Rectal smooth muscle tissue (tissue), 1 donor: ENCODE data around the gene GORASP2.

Experiments used
- H3K27ac ChIP-seq: one replicate; pipeline ENCODE4 v1.7.0; 2013; ENCODE audit warnings: low read depth, low read length, inconsistent platforms
- H3K27me3 ChIP-seq: one replicate; pipeline ENCODE4 v1.7.0; 2013; ENCODE audit warnings: low read length; ENCODE audit not compliant: control insufficient read depth, insufficient read depth
- H3K36me3 ChIP-seq: one replicate; pipeline ENCODE4 v1.7.0; 2013; ENCODE audit warnings: low read length; ENCODE audit not compliant: control insufficient read depth, insufficient read depth
- H3K4me1 ChIP-seq: one replicate; pipeline ENCODE4 v1.7.0; 2013; ENCODE audit warnings: low read length; ENCODE audit not compliant: control insufficient read depth, insufficient read depth
- H3K4me3 ChIP-seq: one replicate; pipeline ENCODE4 v1.7.0; 2013; ENCODE audit warnings: low read length
- H3K9ac ChIP-seq: one replicate; pipeline ENCODE4 v1.7.0; 2013; ENCODE audit warnings: low read length

GORASP2 gene

DNA sequence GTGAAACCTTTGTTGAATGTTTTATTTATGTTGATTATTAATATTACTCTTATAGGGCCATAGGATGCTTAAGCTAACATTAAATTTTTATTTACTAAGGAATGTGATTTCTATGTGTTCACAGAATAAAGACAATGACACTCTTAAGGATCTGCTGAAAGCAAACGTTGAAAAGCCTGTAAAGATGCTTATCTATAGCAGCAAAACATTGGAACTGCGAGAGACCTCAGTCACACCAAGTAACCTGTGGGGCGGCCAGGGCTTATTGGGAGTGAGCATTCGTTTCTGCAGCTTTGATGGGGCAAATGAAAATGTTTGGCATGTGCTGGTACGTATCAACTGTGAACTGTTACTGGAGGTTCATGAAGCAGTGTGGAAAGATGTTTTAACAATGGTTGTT, 20.4 kb downstream of the GORASP2 start:
- Histone ChIP-seq H3K4me3 (no peak overlapping the region), H3K36me3 (peaks cover 19% of the 10 kb centered on the region), H3K27me3 (no peaks in the 10 kb centered on the region), H3K9ac (no peak overlapping the region), H3K4me1 (no peaks in the 10 kb centered on the region), H3K27ac (no peak overlapping the region)

DNA sequence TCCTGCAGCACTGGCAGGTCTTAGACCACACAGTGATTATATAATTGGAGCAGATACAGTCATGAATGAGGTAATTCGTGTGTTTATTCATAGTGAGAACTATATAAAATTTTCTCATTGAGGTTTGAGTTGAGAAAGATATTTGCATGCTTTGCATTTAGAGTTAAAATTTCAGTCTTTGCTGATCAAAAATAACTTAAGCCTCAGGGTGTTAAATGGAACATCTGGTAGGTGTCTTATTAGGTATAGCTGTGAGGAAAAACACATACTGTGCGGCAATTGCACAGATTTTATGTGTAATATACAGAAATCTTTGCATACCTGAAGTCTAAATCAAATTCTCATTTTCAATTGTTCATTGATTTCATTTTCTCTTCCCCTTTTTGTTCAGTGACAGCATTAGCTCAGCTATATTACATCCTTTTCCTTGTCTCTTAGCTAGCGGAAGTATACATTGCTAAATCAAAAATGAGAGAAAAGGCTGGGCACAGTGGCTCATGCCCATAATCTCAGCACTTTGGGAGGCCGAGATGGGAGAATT, 21.2 kb downstream of the GORASP2 start:
- Histone ChIP-seq H3K36me3 (peaks cover 28% of the 10 kb centered on the region), H3K4me3 (no peak overlapping the region), H3K27ac (no peak overlapping the region), H3K27me3 (no peaks in the 10 kb centered on the region), H3K4me1 (no peaks in the 10 kb centered on the region), H3K9ac (no peak overlapping the region)

DNA sequence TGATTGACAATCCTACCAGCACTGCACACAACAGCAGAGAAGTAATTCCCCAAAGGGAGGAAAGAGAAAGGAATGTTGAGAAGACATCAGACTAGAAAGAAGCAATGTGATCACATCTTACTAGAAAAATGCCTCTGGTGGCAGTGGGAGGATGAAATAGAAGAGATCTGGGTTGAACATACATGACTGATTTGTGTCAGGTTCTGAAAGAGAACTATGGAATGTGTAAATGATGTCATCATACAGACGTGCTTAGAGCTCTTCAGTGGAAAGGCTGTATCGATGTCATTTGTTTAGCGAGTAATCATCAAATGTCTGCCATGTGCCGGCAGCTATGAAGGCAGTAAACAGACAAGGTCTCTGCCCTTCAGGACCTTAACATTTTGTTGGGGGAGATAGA, 24.9 kb downstream of the GORASP2 start:
- H3K9ac ChIP-seq = no peak overlapping the region
- H3K4me3 ChIP-seq = no peak overlapping the region
- H3K4me1 ChIP-seq = no peaks in the 10 kb centered on the region

DNA sequence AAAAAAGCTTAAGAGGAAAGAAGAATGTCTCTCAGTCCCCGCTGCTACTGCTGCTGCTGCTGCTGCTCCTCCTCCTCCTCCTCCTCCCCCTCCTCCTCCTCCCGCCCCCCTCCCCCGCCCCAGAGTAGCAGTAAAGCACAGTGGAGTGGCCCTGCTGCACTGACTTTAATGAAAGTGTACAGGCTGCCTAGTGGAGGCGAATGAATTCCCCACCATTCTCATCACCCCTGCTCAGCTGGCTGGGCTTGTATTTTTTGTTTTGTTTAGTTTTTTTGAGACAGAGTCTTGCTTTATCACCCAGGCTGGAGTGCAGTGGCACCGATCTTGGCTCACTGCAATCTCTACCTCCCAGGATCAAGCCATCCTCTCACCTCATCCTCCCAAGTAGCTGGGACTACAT, 34.3 kb downstream of the GORASP2 start:
- Histone ChIP-seq H3K36me3 (peaks cover 21% of the 10 kb centered on the region), H3K4me3 (no peak overlapping the region), H3K27ac (no peak overlapping the region)

More for the DNA sequence above, 24.9 kb downstream of the GORASP2 start:
- Histone ChIP-seq H3K36me3 (peaks cover 34% of the 10 kb centered on the region), H3K27ac (no peak overlapping the region), H3K27me3 (no peaks in the 10 kb centered on the region)

DNA sequence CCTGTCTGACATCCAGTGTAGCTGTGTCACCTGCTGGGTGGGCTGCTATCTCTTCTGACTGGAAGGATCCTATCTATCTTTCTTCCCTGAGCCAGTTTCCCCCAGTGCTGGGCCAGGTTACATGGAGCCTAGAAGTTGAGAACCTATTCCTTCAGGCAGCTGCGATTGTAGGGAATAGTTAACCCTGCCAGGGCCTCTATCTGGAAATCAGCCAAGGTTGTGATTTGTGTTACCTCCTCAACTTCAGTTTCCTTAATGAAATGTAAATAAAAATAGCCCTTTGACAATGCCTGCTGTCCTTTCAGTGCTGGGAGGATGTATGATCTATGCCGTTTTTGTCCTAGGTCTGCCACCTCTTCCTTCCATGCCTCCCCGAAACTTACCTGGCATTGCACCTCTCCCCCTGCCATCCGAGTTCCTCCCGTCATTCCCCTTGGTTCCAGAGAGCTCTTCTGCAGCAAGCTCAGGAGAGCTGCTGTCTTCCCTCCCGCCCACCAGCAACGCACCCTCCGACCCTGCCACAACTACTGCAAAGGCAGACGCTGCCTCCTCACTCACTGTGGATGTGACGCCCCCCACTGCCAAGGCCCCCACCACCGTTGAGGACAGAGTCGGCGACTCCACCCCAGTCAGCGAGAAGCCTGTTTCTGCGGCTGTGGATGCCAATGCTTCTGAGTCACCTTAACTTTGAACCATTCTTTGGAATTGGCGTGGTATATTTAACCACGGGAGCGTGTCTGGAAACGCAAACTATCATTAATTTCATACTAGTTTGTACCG, 36.6 kb downstream of the GORASP2 start:
- no peak overlapping the region for H3K4me3 ChIP-seq
- H3K4me1 ChIP-seq = no peaks in the 10 kb centered on the region
- H3K9ac ChIP-seq = no peak overlapping the region
- no peak overlapping the region for H3K27ac ChIP-seq
- peaks cover 21% of the 10 kb centered on the region for H3K36me3 ChIP-seq
- no peaks in the 10 kb centered on the region for H3K27me3 ChIP-seq

More for the DNA sequence above, 34.3 kb downstream of the GORASP2 start:
- Histone ChIP-seq H3K9ac (no peak overlapping the region), H3K4me1 (no peaks in the 10 kb centered on the region), H3K27me3 (no peaks in the 10 kb centered on the region)

DNA sequence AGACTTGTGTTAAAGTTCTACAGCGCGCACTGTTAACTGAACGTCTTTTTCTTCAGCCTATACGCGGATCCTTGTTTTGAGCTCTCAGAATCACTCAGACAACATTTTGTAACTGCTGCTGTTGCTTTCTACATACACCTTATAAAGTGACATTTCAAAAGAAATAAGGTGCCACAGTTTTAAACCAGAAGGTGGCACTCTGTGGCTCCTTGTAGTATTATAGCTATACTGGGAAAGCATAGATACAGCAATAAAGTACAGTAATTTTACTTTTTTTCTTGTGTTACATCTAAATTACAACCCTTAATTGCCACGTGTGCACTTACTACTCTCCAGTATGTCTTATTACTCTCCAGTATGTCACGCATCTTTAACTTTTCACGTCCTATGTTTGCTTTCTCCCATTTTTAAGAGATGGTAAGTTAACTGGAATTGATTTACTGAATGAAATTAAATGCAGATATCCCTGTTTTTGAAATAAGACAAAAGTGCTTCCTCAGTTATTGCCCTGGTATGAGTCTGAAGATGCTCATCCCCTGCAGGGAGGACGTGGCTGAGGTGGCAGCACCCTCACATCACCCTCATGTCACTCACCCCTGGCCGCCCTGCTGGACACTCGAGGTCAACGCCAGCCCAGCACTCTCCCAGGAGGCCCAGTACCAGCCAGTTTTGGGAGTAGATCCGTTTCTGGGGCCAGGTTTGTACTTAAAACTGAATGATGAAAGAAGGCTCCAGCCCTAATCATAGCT, 37.8 kb downstream of the GORASP2 start:
- Histone ChIP-seq H3K36me3 (peaks cover 17% of the 10 kb centered on the region), H3K4me1 (no peaks in the 10 kb centered on the region), H3K27ac (no peak overlapping the region), H3K27me3 (no peaks in the 10 kb centered on the region), H3K9ac (no peak overlapping the region), H3K4me3 (no peak overlapping the region)

DNA sequence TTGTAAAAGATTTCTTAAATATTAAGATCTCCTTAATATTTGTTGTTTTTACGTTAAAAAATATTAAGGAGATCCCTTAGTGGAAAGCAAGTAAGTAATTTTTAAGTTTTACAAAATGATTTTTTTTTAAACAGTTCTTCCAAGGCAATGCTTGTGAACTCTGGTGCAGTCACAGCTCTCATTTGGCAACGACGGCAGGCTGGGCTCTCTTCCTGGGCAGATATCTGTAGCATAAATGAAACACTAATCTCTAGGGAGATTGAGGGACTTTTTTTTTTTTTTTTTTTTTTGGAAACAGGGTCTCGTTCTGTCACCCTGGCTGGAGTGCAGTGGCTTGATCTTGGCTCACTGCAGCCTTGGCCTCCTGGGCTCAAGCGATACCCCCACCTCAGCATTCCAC, 38.5 kb downstream of the GORASP2 start:
- Histone ChIP-seq H3K4me1 (no peaks in the 10 kb centered on the region), H3K36me3 (peaks cover 17% of the 10 kb centered on the region), H3K4me3 (no peak overlapping the region)

DNA sequence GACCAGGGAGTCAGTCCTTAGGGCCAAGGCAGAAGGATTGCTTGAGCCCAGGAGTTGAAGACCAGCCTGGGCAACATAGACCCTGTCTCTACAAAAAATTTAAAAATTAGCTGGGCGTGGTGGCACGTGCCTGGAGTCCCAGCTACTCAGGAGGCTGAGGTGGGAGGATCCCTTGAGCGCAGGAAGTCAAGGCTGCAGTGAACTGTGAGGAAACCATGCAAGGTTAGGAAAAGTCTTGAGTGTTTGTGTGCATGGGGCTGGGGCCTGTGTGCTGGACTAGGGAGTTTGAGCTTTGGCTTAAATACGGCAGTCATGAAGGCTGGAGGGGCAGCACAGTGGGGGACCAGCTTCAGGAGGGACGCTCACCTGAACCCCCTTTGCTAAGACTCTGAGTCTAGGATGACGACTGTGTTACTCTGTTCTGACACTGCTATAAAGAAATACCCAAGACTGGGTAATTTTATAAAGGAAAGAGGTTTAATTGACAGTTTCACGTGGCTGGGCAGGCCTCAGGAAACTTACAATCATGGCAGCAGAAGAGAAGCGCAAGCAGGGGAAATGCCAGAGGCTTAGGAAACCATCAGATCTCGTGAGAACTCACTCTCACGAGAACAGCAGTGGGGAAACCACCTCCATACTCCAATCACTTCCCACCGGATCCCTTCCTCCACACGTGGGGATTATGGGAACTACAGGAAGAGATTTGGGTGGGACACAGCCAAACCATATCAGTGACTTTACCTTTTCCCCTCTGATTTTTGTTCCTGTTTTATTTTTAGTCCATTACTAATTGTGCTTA, 39.4 kb downstream of the GORASP2 start:
- no peak overlapping the region for H3K9ac ChIP-seq
- H3K27ac ChIP-seq = no peak overlapping the region
- H3K4me1 ChIP-seq = peaks cover 6% of the 10 kb centered on the region
- peaks cover 15% of the 10 kb centered on the region for H3K36me3 ChIP-seq
- H3K4me3 ChIP-seq = no peak overlapping the region
- no peaks in the 10 kb centered on the region for H3K27me3 ChIP-seq

More for the DNA sequence above, 38.5 kb downstream of the GORASP2 start:
- Histone ChIP-seq H3K27ac (no peak overlapping the region), H3K9ac (no peak overlapping the region), H3K27me3 (no peaks in the 10 kb centered on the region)

DNA sequence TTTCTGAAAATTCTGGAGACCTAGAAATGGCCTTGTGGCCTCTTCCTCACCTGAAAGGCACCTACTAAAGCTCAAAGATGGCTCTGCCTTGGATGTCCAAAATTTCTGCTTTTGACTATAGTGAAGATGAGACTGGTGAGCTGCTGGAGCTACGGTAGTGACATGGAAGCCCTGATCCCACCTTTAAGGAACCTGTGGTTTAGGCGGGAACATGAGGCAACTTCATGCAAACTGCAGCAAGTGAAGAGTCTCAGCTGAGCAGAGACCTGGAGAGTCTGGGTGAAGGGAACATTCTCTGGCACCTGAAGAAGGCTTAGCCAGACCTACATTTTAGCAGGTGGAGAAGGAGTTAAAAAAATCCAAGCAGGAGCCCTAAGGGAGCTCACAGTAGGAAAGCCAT, 40.0 kb downstream of the GORASP2 start:
- H3K27me3 ChIP-seq = no peaks in the 10 kb centered on the region
- no peak overlapping the region for H3K9ac ChIP-seq
- H3K27ac ChIP-seq = no peak overlapping the region
- peaks cover 11% of the 10 kb centered on the region for H3K36me3 ChIP-seq
- peaks cover 6% of the 10 kb centered on the region for H3K4me1 ChIP-seq
- no peak overlapping the region for H3K4me3 ChIP-seq

DNA sequence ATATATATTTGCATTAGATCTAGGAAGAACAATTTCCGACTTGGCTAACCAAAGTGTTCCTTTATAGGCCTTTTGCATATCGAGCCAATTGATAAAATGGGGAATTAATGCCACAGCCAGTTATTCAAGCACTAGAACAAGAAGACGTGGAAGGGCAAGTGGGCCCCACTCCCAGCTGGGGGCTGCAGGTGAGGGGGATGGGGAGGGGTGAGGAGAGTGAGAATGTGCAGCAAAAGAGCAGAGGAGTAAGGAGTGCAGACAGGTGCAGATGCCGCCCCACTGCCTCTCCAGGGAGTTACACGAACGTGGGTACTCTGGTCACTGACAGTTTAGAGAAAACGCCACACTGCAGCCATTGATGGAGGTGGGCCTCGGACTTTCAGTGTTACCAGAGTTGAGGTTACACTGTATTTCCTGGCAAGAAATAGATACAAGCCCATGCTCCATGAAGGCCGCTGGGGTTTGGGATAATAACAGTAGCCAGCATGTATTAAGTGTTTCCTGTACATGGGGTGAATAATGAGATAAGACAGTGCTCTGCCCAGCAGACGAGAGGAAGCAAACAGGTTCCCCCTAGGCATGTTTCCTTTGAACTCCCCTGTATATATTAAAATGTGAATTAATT, 40.9 kb downstream of the GORASP2 start:
- H3K27me3 ChIP-seq = no peaks in the 10 kb centered on the region
- no peak overlapping the region for H3K27ac ChIP-seq
- H3K4me3 ChIP-seq = no peak overlapping the region
- peaks cover 10% of the 10 kb centered on the region for H3K36me3 ChIP-seq
- H3K9ac ChIP-seq = no peak overlapping the region
- H3K4me1 ChIP-seq = peaks cover 6% of the 10 kb centered on the region

DNA sequence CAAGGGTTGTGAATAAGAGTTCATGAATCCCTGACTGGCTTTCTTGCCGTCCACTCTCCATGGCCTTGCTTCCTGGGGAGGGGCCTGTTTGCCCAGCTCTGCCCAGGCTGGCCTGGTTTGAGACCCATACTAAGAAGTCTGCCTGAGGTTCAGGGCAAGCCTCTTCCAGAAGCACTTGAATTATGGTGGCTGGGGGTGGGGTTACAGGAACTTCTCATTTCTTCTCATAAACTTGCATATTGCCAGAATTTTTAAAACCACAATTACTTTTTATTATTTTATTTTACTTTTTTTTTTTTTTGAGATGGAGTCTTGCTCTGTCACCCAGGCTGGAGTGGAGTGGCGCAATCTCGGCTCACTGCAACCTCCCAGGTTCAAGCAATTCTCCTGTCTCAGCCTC, 42.0 kb downstream of the GORASP2 start:
- Histone ChIP-seq H3K27me3 (no peaks in the 10 kb centered on the region), H3K27ac (no peak overlapping the region), H3K4me3 (no peak overlapping the region), H3K36me3 (peaks cover 4% of the 10 kb centered on the region), H3K4me1 (peaks cover 6% of the 10 kb centered on the region), H3K9ac (no peak overlapping the region)
